Tibial nerve (tissue), 4 donors: ENCODE measurements around the gene ZNF613.

ENCODE experiments used
- EP300 ChIP-seq, 2 donors: sonication (generic); formaldehyde crosslinking; IDR thresholded peaks; one replicate each; pipeline ENCODE4 v1.6.1; 2017; ENCODE audit warnings: antibody characterized with exemption in 2 of 2, mild to moderate bottlenecking in 1 of 2
- TF ChIP-seq, protein P1 (sequence below), 5 experiments: fragments of 200-600 bp in 3 of 5; fragments of 450-650 bp in 2 of 5; sonication (generic) in 3 of 5; IDR thresholded peaks; one replicate each; pipeline ENCODE4 v1.5.1; 2016 to 2019; ENCODE audit warnings: antibody characterized with exemption in 5 of 5, mild to moderate bottlenecking in 3 of 5, moderate library complexity in 2 of 5

GRCh38 chr19:51986309-51987291 lies 59.3 kb downstream of the ZNF613 start, which contains the start of gene ZNF350:
- TF ChIP-seq EP300 (IDR thresholded peaks at IDR 0.05): peak; percentile 89 to 97
- TF ChIP-seq, protein P1, sequence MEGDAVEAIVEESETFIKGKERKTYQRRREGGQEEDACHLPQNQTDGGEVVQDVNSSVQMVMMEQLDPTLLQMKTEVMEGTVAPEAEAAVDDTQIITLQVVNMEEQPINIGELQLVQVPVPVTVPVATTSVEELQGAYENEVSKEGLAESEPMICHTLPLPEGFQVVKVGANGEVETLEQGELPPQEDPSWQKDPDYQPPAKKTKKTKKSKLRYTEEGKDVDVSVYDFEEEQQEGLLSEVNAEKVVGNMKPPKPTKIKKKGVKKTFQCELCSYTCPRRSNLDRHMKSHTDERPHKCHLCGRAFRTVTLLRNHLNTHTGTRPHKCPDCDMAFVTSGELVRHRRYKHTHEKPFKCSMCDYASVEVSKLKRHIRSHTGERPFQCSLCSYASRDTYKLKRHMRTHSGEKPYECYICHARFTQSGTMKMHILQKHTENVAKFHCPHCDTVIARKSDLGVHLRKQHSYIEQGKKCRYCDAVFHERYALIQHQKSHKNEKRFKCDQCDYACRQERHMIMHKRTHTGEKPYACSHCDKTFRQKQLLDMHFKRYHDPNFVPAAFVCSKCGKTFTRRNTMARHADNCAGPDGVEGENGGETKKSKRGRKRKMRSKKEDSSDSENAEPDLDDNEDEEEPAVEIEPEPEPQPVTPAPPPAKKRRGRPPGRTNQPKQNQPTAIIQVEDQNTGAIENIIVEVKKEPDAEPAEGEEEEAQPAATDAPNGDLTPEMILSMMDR (IDR thresholded peaks at IDR 0.05): peak in 1 of 5 experiments; percentile 20
